CD4-positive, CD25-positive, alpha-beta regulatory T cell (primary cell): ENCODE results near the gene PUS1. TPM values are rescaled to one million over a fixed set of nuclear protein-coding genes. Genes with fewer than 3 reads are reported as not detected.

ENCODE experiments used
- ATAC-seq, 2 donors: fragments of 150-1000 bp; cut with Tn5 transposase; one replicate each; pipeline ENCODE4 v1.10.0; 2021; ENCODE audit warnings: low read depth in 2 of 2, moderate number of reproducible peaks in 2 of 2, moderate library complexity in 1 of 2
- DNase-seq, 3 donors: peaks; one replicate each; pipeline versions ENCODE4 v3.0.0 to v3.0.0-alpha.2; 2012 to 2022; ENCODE audit warnings: mixed read lengths in 1 of 3
- H3K27ac ChIP-seq: one replicate; pipeline ENCODE4 v1.7.0; 2013; ENCODE audit warnings: mild to moderate bottlenecking, low read length; ENCODE audit not compliant: insufficient read depth, poor library complexity, severe bottlenecking
- H3K27me3 ChIP-seq: one replicate; pipeline ENCODE4 v1.7.0; 2013; ENCODE audit warnings: low read length; ENCODE audit not compliant: control insufficient read depth, insufficient read depth
- H3K36me3 ChIP-seq: one replicate; pipeline ENCODE4 v1.7.0; 2013; ENCODE audit warnings: mild to moderate bottlenecking, low read length, moderate library complexity; ENCODE audit not compliant: control insufficient read depth, insufficient read depth
- H3K4me1 ChIP-seq: 2 replicates; pipeline ENCODE4 v1.7.0; 2013; ENCODE audit warnings: mild to moderate bottlenecking, low read length; ENCODE audit not compliant: insufficient read depth, control insufficient read depth, poor library complexity, severe bottlenecking
- H3K4me3 ChIP-seq: one replicate; pipeline ENCODE4 v1.7.0; 2013; ENCODE audit warnings: low read depth, mild to moderate bottlenecking, low read length, moderate library complexity
- H3K9me3 ChIP-seq, 2 experiments: 1 replicate in 1 of 2; 2 replicates in 1 of 2; pipeline ENCODE4 v1.7.0; 2013; ENCODE audit warnings: low read length in 2 of 2, mild to moderate bottlenecking in 1 of 2, moderate library complexity in 1 of 2; ENCODE audit not compliant: control insufficient read depth in 2 of 2
- H3K27ac Mint-ChIP-seq, 3 donors: one replicate each; pipeline ENCODE4 v1.8.0; 2020 to 2022; ENCODE audit warnings: mild to moderate bottlenecking in 3 of 3, mixed read lengths in 3 of 3, moderate library complexity in 2 of 3
- H3K27me3 Mint-ChIP-seq: one replicate; pipeline ENCODE4 v1.8.0; 2022; ENCODE audit warnings: mild to moderate bottlenecking, mixed read lengths
- H3K36me3 Mint-ChIP-seq: one replicate; pipeline ENCODE4 v1.8.0; 2020; ENCODE audit warnings: mixed read lengths
- H3K4me1 Mint-ChIP-seq, 4 donors: one replicate each; pipeline ENCODE4 v1.8.0; 2020 to 2022; ENCODE audit warnings: mixed read lengths in 4 of 4, mild to moderate bottlenecking in 1 of 4
- H3K4me3 Mint-ChIP-seq, 4 donors: one replicate each; pipeline ENCODE4 v1.8.0; 2020 to 2022; ENCODE audit warnings: mild to moderate bottlenecking in 4 of 4, mixed read lengths in 4 of 4, moderate library complexity in 3 of 4
- H3K9me3 Mint-ChIP-seq, 7 donors: one replicate each; pipeline ENCODE4 v1.8.0; 2020 to 2022; ENCODE audit warnings: mixed read lengths in 7 of 7, mild to moderate bottlenecking in 3 of 7, moderate library complexity in 2 of 7
- polyA plus RNA-seq, 4 donors: library from polyadenylated mRNA; unstranded; fragments of 300-500 nt; fragmentation: Illumina TruSeq; gene quantifications; one replicate each; pipeline ENCODE4 v1.2.3, GENCODE V29; 2021
- total RNA-seq: library from RNA; stranded (reverse); gene quantifications from one replicate; pipeline ENCODE4 v1.2.3, GENCODE V29; 2022

The PUS1 gene
- total and polyA plus RNA-seq, 5 donors from 2014 or later, result 14.0 to 26.0 (median 17.9) TPM

GRCh38 chr12:131928080-131928710 lies 881 bp upstream of the PUS1 start:
- Mint-ChIP-seq H3K4me1 (peaks cover 4 to 33% (median 15%) of the 10 kb centered on the region in 4 donors), H3K9me3 (no peaks in the 10 kb centered on the region), H3K27ac (peak overlapping the region in 2 of 3 donors; percentile 35 to 79), H3K36me3 (peaks cover 11% of the 10 kb centered on the region), H3K27me3 (no peaks in the 10 kb centered on the region), H3K4me3 (peak overlapping the region; percentile 92 to 96 (median 94))
- Histone ChIP-seq H3K36me3 (peaks cover 13% of the 10 kb centered on the region), H3K9me3 (no peaks in the 10 kb centered on the region), H3K4me1 (peaks cover 23% of the 10 kb centered on the region), H3K27ac (peak overlapping the region; percentile 67), H3K27me3 (no peaks in the 10 kb centered on the region), H3K4me3 (peak overlapping the region; percentile 11)
- ATAC-seq, result no peak
- peak in 1 of 3 donors; percentile 15 for DNase-seq

GRCh38 chr12:131929581-131930456 lies 743 bp downstream of the PUS1 start:
- H3K4me1 Mint-ChIP-seq, result peaks cover 4 to 29% (median 14%) of the 10 kb centered on the region in 4 donors
- Histone ChIP-seq H3K27ac (peak overlapping the region; percentile 71), H3K9me3 (no peaks in the 10 kb centered on the region), H3K4me1 (peaks cover 17% of the 10 kb centered on the region), H3K4me3 (peak overlapping the region; percentile 59), H3K27me3 (no peaks in the 10 kb centered on the region), H3K36me3 (peaks cover 27% of the 10 kb centered on the region)
- peak overlapping the region; percentile 92 to 99 (median 96) for H3K4me3 Mint-ChIP-seq
- ATAC-seq (no peak), DNase-seq (peak in 2 of 3 donors; percentile 28 to 61)
- H3K36me3 Mint-ChIP-seq, result peaks cover 19% of the 10 kb centered on the region
- H3K27me3 Mint-ChIP-seq, result no peaks in the 10 kb centered on the region
- H3K27ac Mint-ChIP-seq, result peak overlapping the region; percentile 88 to 96 (median 93)
- peaks cover 0 to 1% (median 0%) of the 10 kb centered on the region in 7 donors for H3K9me3 Mint-ChIP-seq

GRCh38 chr12:131930510-131930909 lies 1.4 kb downstream of the PUS1 start:
- peak overlapping the region; percentile 74 to 91 (median 88) for H3K4me3 Mint-ChIP-seq
- Histone ChIP-seq H3K4me3 (peak overlapping the region; percentile 59), H3K9me3 (no peaks in the 10 kb centered on the region), H3K4me1 (peaks cover 17% of the 10 kb centered on the region), H3K27ac (peak overlapping the region; percentile 57), H3K36me3 (peaks cover 32% of the 10 kb centered on the region), H3K27me3 (no peaks in the 10 kb centered on the region)
- H3K27ac Mint-ChIP-seq, result peak overlapping the region; percentile 88 to 96 (median 88)
- H3K36me3 Mint-ChIP-seq, result peaks cover 19% of the 10 kb centered on the region
- H3K27me3 Mint-ChIP-seq, result no peaks in the 10 kb centered on the region
- DNase-seq, result no peak
- peaks cover 0 to 1% (median 0%) of the 10 kb centered on the region in 7 donors for H3K9me3 Mint-ChIP-seq
- H3K4me1 Mint-ChIP-seq, result peaks cover 4 to 27% (median 12%) of the 10 kb centered on the region in 4 donors
- no peak for ATAC-seq

DNA sequence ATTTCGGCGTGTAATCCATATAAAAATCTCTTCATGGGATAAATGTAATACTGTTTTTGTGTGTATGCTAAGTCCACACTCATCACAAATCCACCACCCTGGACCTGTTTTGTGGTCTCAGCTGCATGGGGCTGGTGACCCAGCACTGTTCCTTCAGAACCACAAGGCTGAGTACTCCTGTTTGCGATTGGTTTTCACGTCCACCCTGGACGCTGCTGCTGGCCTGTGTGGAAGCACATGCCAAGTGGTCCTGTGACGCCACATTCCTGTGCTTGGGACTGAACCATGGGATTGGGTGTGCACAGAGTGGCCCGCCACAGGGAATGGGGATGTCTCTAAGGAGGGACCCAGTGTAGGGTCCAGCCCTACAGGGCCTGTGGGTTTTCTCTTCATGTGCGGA lies 4.3 kb downstream of the PUS1 start:
- H3K27ac ChIP-seq, result no peak overlapping the region
- Mint-ChIP-seq H3K36me3 (peaks cover 22% of the 10 kb centered on the region), H3K4me1 (peaks cover 4 to 22% (median 9%) of the 10 kb centered on the region in 4 donors), H3K9me3 (peaks cover 0 to 1% (median 0%) of the 10 kb centered on the region in 7 donors), H3K27me3 (no peaks in the 10 kb centered on the region), H3K4me3 (peak overlapping the region in 1 of 4 donors; percentile 35), H3K27ac (no peak overlapping the region)
- H3K27me3 ChIP-seq, result no peaks in the 10 kb centered on the region
- H3K4me3 ChIP-seq, result no peak overlapping the region
- peaks cover 42% of the 10 kb centered on the region for H3K36me3 ChIP-seq
- no peaks in the 10 kb centered on the region for H3K9me3 ChIP-seq
- H3K4me1 ChIP-seq, result peaks cover 11% of the 10 kb centered on the region
- ATAC-seq (no peak), DNase-seq (no peak)

- peaks cover 10% of the 10 kb centered on the region for H3K4me1 ChIP-seq
- H3K36me3 Mint-ChIP-seq, result peaks cover 22% of the 10 kb centered on the region
- no peak for ATAC-seq
- no peak overlapping the region for H3K4me3 ChIP-seq
- peaks cover 0 to 1% (median 0%) of the 10 kb centered on the region in 7 donors for H3K9me3 Mint-ChIP-seq
- H3K27ac Mint-ChIP-seq, result no peak overlapping the region
- H3K27ac ChIP-seq, result no peak overlapping the region
- H3K9me3 ChIP-seq, result no peaks in the 10 kb centered on the region
- no peak overlapping the region for H3K4me3 Mint-ChIP-seq
- no peaks in the 10 kb centered on the region for H3K27me3 Mint-ChIP-seq
- H3K27me3 ChIP-seq, result no peaks in the 10 kb centered on the region
- peaks cover 49% of the 10 kb centered on the region for H3K36me3 ChIP-seq
- H3K4me1 Mint-ChIP-seq, result peaks cover 4 to 19% (median 7%) of the 10 kb centered on the region in 4 donors
- DNase-seq, result no peak
Observed at GRCh38 chr12:131934535-131934934, 5.5 kb downstream of the PUS1 start.

DNA sequence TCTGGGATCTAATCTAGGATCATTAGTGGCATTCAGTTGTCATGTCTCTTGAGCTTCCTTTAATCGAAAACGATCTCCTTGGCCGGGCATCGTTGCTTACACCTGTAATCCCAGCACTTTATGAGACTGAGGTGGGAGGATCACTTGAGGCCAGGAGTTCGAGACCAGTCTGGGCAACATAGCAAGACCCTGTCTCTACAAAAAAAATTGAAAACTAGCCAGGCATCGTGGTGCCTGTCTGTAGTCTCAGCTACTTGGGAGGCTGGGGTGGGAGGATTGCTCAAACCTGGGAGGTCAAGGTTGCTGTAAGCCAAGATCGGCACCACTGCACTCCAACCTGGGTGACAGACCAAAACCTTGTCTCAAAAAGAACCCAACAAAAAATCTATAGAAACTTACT lies 9.0 kb downstream of the PUS1 start:
- H3K36me3 Mint-ChIP-seq, result peaks cover 15% of the 10 kb centered on the region
- peaks cover 0 to 1% (median 0%) of the 10 kb centered on the region in 4 donors for H3K4me1 Mint-ChIP-seq
- Histone ChIP-seq H3K27ac (no peak overlapping the region), H3K4me3 (no peak overlapping the region), H3K27me3 (no peaks in the 10 kb centered on the region), H3K9me3 (no peaks in the 10 kb centered on the region), H3K36me3 (peaks cover 51% of the 10 kb centered on the region), H3K4me1 (no peaks in the 10 kb centered on the region)
- peaks cover 0 to 1% (median 0%) of the 10 kb centered on the region in 7 donors for H3K9me3 Mint-ChIP-seq
- no peak overlapping the region for H3K4me3 Mint-ChIP-seq
- no peaks in the 10 kb centered on the region for H3K27me3 Mint-ChIP-seq
- no peak for ATAC-seq
- H3K27ac Mint-ChIP-seq, result no peak overlapping the region
- no peak for DNase-seq

DNA sequence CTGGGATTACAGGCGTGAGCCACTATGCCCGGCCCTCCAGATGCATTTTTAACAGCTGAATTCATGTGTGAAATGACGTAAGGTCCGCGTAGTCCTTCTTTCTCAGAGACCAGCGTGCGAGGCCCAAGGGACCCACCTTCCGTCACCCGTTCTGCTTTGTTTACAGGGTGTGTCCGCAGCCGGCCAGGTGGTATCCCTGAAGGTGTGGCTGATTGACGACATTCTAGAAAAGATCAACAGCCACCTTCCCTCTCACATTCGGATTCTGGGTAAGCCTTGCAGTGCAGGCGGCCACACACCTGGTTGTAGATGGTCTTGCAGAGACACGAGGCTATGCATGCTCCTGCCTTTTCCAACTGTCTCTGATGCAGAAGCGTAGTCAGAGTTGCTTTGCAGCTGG lies 9.9 kb downstream of the PUS1 start:
- no peaks in the 10 kb centered on the region for H3K9me3 Mint-ChIP-seq
- H3K4me1 ChIP-seq, result no peaks in the 10 kb centered on the region
- H3K27me3 Mint-ChIP-seq, result no peaks in the 10 kb centered on the region
- no peaks in the 10 kb centered on the region for H3K27me3 ChIP-seq
- H3K36me3 Mint-ChIP-seq, result peaks cover 10% of the 10 kb centered on the region
- H3K4me1 Mint-ChIP-seq, result peaks cover 0 to 1% (median 0%) of the 10 kb centered on the region in 4 donors
- H3K27ac Mint-ChIP-seq, result no peak overlapping the region
- no peak for ATAC-seq
- peaks cover 43% of the 10 kb centered on the region for H3K36me3 ChIP-seq
- H3K27ac ChIP-seq, result no peak overlapping the region
- H3K4me3 ChIP-seq, result no peak overlapping the region
- no peak for DNase-seq
- no peak overlapping the region for H3K4me3 Mint-ChIP-seq
- no peaks in the 10 kb centered on the region for H3K9me3 ChIP-seq
